ENCODE measurements around the gene APOC3. TPM values are rescaled to one million over a fixed set of nuclear protein-coding genes. Genes with fewer than 3 reads are reported as not detected.

The APOC3 gene
- total RNA-seq, 3 donors from 2014 or later (not counting 1 experiment from before 2014, with no cell fraction given) = not detected

- Histone ChIP-seq H3K4me3 (ENCODE audit: low read length) (no peak overlapping the region), H3K9me3 (ENCODE audit: control insufficient read depth, insufficient read depth, low read length) (no peaks in the 10 kb centered on the region), H3K27ac (ENCODE audit: low read length) (no peak overlapping the region), H3K36me3 (ENCODE audit: control insufficient read depth, insufficient read depth, low read length) (no peaks in the 10 kb centered on the region), H3K27me3 (ENCODE audit: control insufficient read depth, insufficient read depth, low read length) (no peaks in the 10 kb centered on the region), H3K4me1 (ENCODE audit: control insufficient read depth, insufficient read depth, low read length) (no peaks in the 10 kb centered on the region)
- Mint-ChIP-seq H3K36me3 (no peaks in the 10 kb centered on the region), H3K27me3 (ENCODE audit: low read depth in 2 of 2) (no peaks in the 10 kb centered on the region), H3K4me1 (no peaks in the 10 kb centered on the region), H3K9me3 (no peaks in the 10 kb centered on the region), H3K27ac (no peak overlapping the region), H3K4me3 (no peak overlapping the region)
- intact Hi-C loops (cut with micrococcal nuclease) = no loop called here
- TF ChIP-seq, protein P1, sequence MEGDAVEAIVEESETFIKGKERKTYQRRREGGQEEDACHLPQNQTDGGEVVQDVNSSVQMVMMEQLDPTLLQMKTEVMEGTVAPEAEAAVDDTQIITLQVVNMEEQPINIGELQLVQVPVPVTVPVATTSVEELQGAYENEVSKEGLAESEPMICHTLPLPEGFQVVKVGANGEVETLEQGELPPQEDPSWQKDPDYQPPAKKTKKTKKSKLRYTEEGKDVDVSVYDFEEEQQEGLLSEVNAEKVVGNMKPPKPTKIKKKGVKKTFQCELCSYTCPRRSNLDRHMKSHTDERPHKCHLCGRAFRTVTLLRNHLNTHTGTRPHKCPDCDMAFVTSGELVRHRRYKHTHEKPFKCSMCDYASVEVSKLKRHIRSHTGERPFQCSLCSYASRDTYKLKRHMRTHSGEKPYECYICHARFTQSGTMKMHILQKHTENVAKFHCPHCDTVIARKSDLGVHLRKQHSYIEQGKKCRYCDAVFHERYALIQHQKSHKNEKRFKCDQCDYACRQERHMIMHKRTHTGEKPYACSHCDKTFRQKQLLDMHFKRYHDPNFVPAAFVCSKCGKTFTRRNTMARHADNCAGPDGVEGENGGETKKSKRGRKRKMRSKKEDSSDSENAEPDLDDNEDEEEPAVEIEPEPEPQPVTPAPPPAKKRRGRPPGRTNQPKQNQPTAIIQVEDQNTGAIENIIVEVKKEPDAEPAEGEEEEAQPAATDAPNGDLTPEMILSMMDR (IDR thresholded peaks at IDR 0.05) = no peak
- DNase-seq (no peak), ATAC-seq (no peak)
- 86% methylated on average over 5 of the region's 6 CpGs for WGBS (ENCODE audit: insufficient coverage)
These were observed 15.2 kb upstream of the APOC3 start for GRCh38 chr11:116814502-116814901.

DNA sequence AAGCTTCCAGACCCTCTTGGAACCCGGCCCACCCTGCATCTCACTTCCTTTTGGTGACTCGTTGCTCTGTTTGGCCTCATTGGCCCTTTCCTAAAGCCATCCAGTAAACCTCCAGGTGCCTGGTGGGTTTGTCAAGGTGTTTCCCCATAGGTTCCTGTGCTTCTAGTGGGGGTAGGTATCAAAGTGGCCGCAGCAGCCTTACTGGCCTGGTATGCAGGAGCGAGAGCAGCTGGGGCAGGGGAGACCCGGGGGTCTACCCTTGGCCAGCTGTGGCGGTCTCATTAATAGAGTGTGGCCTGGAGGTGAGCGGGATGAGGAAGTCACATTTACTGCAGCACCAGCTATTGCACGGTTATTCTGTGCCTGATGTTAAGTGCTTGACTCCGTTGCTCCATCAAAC lies 10.7 kb upstream of the APOC3 start:
- Histone ChIP-seq H3K27me3 (ENCODE audit: control insufficient read depth, insufficient read depth, low read length) (no peaks in the 10 kb centered on the region), H3K36me3 (ENCODE audit: control insufficient read depth, insufficient read depth, low read length) (no peaks in the 10 kb centered on the region), H3K9me3 (ENCODE audit: control insufficient read depth, insufficient read depth, low read length) (no peaks in the 10 kb centered on the region), H3K4me3 (ENCODE audit: low read length) (no peak overlapping the region), H3K4me1 (ENCODE audit: control insufficient read depth, insufficient read depth, low read length) (no peaks in the 10 kb centered on the region), H3K27ac (ENCODE audit: low read length) (no peak overlapping the region)
- Mint-ChIP-seq H3K4me1 (no peaks in the 10 kb centered on the region), H3K27me3 (ENCODE audit: low read depth in 2 of 2) (no peaks in the 10 kb centered on the region), H3K4me3 (no peak overlapping the region), H3K9me3 (no peaks in the 10 kb centered on the region), H3K36me3 (no peaks in the 10 kb centered on the region), H3K27ac (no peak overlapping the region)
- ATAC-seq (no peak), DNase-seq (no peak)
- 90% methylated on average over 9 of the region's 9 CpGs for WGBS (ENCODE audit: insufficient coverage)
- TF ChIP-seq, protein P1 (IDR thresholded peaks at IDR 0.05) = no peak
- intact Hi-C loops (cut with micrococcal nuclease) = no loop called here

GRCh38 chr11:116821050-116821918 lies 8.4 kb upstream of the APOC3 start:
- DNase-seq (no peak), ATAC-seq (no peak)
- no peaks in the 10 kb centered on the region for H3K36me3 ChIP-seq (ENCODE audit: control insufficient read depth, insufficient read depth, low read length)
- no peaks in the 10 kb centered on the region for H3K4me1 ChIP-seq (ENCODE audit: control insufficient read depth, insufficient read depth, low read length)
- Mint-ChIP-seq H3K27me3 (ENCODE audit: low read depth in 2 of 2) (no peaks in the 10 kb centered on the region), H3K9me3 (no peaks in the 10 kb centered on the region), H3K4me1 (no peaks in the 10 kb centered on the region), H3K4me3 (no peak overlapping the region), H3K27ac (no peak overlapping the region), H3K36me3 (no peaks in the 10 kb centered on the region)
- H3K27ac ChIP-seq (ENCODE audit: low read length) = no peak overlapping the region
- H3K9me3 ChIP-seq (ENCODE audit: control insufficient read depth, insufficient read depth, low read length) = no peaks in the 10 kb centered on the region
- H3K4me3 ChIP-seq (ENCODE audit: low read length) = no peak overlapping the region
- TF ChIP-seq, protein P1 (IDR thresholded peaks at IDR 0.05) = no peak
- intact Hi-C loops (cut with micrococcal nuclease) = no loop called here
- H3K27me3 ChIP-seq (ENCODE audit: control insufficient read depth, insufficient read depth, low read length) = no peaks in the 10 kb centered on the region
- WGBS (ENCODE audit: insufficient coverage) = 95% methylated on average over 51 of the region's 51 CpGs

GRCh38 chr11:116822575-116822974 lies 7.1 kb upstream of the APOC3 start:
- H3K4me3 Mint-ChIP-seq = no peak overlapping the region

More at GRCh38 chr11:116822575-116822974, 7.1 kb upstream of the APOC3 start:
- H3K4me3 ChIP-seq (ENCODE audit: low read length) = no peak overlapping the region
- no peaks in the 10 kb centered on the region for H3K36me3 Mint-ChIP-seq
- no peak for DNase-seq
- H3K27me3 ChIP-seq (ENCODE audit: control insufficient read depth, insufficient read depth, low read length) = no peaks in the 10 kb centered on the region
- no peaks in the 10 kb centered on the region for H3K36me3 ChIP-seq (ENCODE audit: control insufficient read depth, insufficient read depth, low read length)
- no peaks in the 10 kb centered on the region for H3K27me3 Mint-ChIP-seq (ENCODE audit: low read depth in 2 of 2)
- TF ChIP-seq, protein P1 (IDR thresholded peaks at IDR 0.05) = no peak
- H3K9me3 Mint-ChIP-seq = no peaks in the 10 kb centered on the region
- no peak for ATAC-seq
- no peak overlapping the region for H3K27ac ChIP-seq (ENCODE audit: low read length)
- no peaks in the 10 kb centered on the region for H3K4me1 ChIP-seq (ENCODE audit: control insufficient read depth, insufficient read depth, low read length)
- intact Hi-C loops (cut with micrococcal nuclease) = no loop called here
- H3K9me3 ChIP-seq (ENCODE audit: control insufficient read depth, insufficient read depth, low read length) = no peaks in the 10 kb centered on the region
- 84% methylated on average over 5 of the region's 5 CpGs for WGBS (ENCODE audit: insufficient coverage)
- no peaks in the 10 kb centered on the region for H3K4me1 Mint-ChIP-seq
- H3K27ac Mint-ChIP-seq = no peak overlapping the region

Data from natural killer cell (primary cell).